GM12878 (cell line): ENCODE results near the gene E2F1.

ENCODE experiments used
- BRCA1 ChIP-seq: IDR thresholded peaks from 2 replicates; pipeline ENCODE4 v1.6.1; 2011; ENCODE audit warnings: low read depth, low read length, improper control_type of control experiment
- ESRRA ChIP-seq: IDR thresholded peaks from 2 replicates; pipeline ENCODE4 v1.6.1; 2012; ENCODE audit warnings: mild to moderate bottlenecking, low read length, improper control_type of control experiment
- POLR2A ChIP-seq: IDR thresholded peaks from 2 replicates; pipeline ENCODE4 v1.6.1; 2011; ENCODE audit warnings: low read depth, mild to moderate bottlenecking, low read length
- SPI1 ChIP-seq: IDR thresholded peaks from 2 replicates; pipeline ENCODE4 v1.6.1; 2011; ENCODE audit warnings: low read depth, mild to moderate bottlenecking, low read length, moderate library complexity, borderline replicate concordance; ENCODE audit not compliant: insufficient read depth
- ZBTB11 ChIP-seq: fragments of 450-650 bp; formaldehyde crosslinking; IDR thresholded peaks from 2 replicates; pipeline ENCODE4 v1.5.0; 2022; ENCODE audit warnings: mild to moderate bottlenecking, missing genetic modification characterization

GRCh38 chr20:33689493-33689892 is 3.3 kb upstream of the E2F1 start:
- no peak for TF ChIP-seq SPI1
- TF ChIP-seq POLR2A: no peak
- TF ChIP-seq ZBTB11: no peak
- TF ChIP-seq ESRRA: no peak
- TF ChIP-seq BRCA1: no peak
